SK-N-MC (cell line): ENCODE measurements around the gene ATMIN.

ENCODE experiments used
- EZH2 ChIP-seq: fragments of 200-600 bp; sonication (generic); IDR thresholded peaks from one replicate; pipeline ENCODE4 v1.6.1; 2017; ENCODE audit warnings: antibody characterized with exemption
- FOXP2 ChIP-seq: optimal IDR thresholded peaks from 2 replicates; pipeline ENCODE3; 2011; ENCODE audit warnings: mild to moderate bottlenecking, moderate library complexity; ENCODE audit not compliant: insufficient read depth; ENCODE audit errors: extremely low read length, control extremely low read depth
- POLR2AphosphoS5 ChIP-seq: IDR thresholded peaks from 2 replicates; pipeline ENCODE4 v1.6.1; 2012; ENCODE audit warnings: mild to moderate bottlenecking, low read depth, low read length, borderline replicate concordance

- no peak for TF ChIP-seq EZH2
- no peak for TF ChIP-seq POLR2AphosphoS5
- no peak for TF ChIP-seq FOXP2
These were observed 31.5 kb downstream of the ATMIN start for GRCh38 chr16:81067166-81067565.
